ENCODE data around the gene KRTAP1-3.
"Not testable (repeated sequence)": the region's sequence is repeated elsewhere in the genome, so short reads cannot be mapped to it uniquely, and the experiment has no call there.

The KRTAP1-3 gene

DNA sequence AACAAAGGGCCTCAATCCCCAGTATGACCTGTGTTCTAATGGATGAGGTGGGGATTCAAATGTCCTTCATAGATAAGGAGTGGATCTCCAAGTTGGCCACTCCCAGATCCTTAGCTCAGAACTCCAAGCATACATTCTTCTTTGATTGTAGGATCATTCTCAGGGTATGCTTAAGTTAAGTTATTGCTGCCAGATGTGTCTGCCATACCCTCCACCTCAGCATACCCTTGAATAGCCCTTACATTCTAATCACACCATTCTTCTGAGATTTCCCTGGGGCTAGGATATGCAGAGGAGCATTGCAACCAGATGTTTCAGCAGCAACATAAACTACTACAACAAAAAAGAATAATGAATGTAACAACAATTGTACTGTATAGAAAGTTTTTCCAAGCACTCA, 32.6 kb upstream of the KRTAP1-3 start:
- no peak for TF ChIP-seq ZFX (IDR thresholded peaks at IDR 0.05; ENCODE audit: borderline replicate concordance)
- TF ChIP-seq, protein P1, sequence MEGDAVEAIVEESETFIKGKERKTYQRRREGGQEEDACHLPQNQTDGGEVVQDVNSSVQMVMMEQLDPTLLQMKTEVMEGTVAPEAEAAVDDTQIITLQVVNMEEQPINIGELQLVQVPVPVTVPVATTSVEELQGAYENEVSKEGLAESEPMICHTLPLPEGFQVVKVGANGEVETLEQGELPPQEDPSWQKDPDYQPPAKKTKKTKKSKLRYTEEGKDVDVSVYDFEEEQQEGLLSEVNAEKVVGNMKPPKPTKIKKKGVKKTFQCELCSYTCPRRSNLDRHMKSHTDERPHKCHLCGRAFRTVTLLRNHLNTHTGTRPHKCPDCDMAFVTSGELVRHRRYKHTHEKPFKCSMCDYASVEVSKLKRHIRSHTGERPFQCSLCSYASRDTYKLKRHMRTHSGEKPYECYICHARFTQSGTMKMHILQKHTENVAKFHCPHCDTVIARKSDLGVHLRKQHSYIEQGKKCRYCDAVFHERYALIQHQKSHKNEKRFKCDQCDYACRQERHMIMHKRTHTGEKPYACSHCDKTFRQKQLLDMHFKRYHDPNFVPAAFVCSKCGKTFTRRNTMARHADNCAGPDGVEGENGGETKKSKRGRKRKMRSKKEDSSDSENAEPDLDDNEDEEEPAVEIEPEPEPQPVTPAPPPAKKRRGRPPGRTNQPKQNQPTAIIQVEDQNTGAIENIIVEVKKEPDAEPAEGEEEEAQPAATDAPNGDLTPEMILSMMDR (IDR thresholded peaks at IDR 0.05) = no peak
- H3K27ac ChIP-seq = no peak overlapping the region

DNA sequence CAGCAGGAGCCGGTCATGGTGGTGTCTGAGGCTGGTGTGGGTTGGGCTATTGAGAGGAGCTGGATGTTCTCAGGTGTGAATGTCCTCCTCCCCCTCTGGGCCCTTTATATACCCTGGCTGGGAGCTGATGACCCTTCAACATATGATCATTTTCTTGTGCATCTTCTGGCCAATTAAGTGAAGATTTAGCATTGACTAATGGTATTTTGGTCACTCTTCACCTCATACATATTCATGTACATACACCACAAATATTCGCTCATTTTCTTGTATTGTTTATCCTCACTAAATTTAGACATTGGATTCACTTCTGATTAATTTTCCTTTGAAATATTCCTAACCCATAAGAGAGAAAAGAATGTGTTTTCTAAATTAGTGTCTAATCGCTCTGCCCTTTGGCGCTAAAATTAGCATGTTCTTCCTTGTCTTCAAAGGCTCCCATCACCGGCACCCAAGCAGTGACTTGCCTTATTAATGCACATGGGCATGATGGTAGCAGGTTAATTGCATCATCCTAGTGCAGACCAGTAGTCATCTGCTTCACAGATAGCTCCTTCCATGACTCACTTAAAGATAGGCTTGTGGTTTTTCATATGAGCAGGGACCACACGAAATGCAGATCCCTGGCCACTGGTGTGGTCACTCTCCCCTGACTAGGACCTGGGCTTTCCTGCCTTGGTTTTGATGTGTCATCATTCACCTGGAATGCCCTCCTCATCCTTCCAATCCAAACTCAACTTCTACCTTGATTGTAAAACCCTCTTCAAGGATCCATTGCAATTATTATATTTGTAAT, 31.4 kb upstream of the KRTAP1-3 start, which contains the start of gene KRTAP2-4:
Gene KRTAP2-4 (minus strand): TSS at position 51 of the 796 bp plus-strand sequence. CDS start 34 bp downstream, at position 17.
- no peak within 1 kb of the TSS for H3K27ac ChIP-seq
- no peak for TF ChIP-seq ZFX (IDR thresholded peaks at IDR 0.05; ENCODE audit: borderline replicate concordance)
- TF ChIP-seq, protein P1 (IDR thresholded peaks at IDR 0.05) = no peak

DNA sequence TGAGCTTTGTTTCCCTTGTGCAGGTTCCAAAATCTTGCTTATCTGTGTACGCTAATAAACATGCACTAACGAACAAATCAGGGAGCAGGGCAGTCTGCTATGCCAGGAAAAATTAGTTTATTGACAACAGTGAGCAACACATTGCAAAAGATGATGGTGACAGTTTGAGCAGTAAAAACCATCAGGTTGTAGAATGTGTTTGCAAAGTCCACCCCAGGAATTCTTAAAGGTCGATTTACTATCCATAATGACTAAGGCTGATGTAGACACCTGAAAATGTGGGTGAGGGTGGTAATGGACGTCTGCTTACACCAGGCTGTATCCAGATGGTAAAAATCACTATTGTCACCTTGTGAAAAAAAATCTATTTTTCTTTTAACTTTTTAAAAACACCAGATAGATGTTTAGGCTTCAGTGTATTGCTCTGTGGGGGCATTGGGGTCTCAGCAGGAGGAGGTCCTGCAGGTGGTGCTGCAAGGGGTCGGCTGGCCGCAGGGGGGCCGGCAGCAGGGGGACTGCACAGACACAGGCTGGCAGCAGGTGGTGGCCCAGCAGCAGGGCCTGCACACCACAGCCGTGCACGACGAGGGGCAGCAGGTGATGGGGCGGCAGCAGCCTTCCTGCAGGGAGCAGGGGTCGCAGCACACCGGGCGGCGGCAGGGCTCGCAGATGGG, 30.5 kb upstream of the KRTAP1-3 start:
- not testable (repeated sequence) for H3K27ac ChIP-seq

DNA sequence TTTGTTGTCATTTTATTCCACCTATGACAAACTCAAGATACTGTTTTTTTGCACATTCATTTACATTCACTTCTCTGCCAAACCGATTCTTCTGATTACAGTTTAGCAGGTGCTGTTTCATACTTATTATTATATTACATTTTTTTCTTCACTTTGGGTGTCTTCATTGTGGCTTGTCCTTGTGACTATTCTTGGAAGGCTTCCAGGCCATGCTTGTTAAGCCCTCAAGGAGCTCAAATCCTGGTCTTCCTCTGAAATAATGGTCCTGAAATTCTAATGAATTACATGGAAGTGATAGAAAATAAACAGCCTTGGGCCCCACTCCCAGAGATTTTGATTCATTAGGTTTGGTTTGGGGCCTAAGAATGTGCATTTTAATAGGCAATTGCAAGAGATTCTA, 29.6 kb upstream of the KRTAP1-3 start:
- no peak overlapping the region for H3K27ac ChIP-seq
- no peak for TF ChIP-seq ZFX (IDR thresholded peaks at IDR 0.05; ENCODE audit: borderline replicate concordance)
- TF ChIP-seq, protein P1 (IDR thresholded peaks at IDR 0.05) = no peak

DNA sequence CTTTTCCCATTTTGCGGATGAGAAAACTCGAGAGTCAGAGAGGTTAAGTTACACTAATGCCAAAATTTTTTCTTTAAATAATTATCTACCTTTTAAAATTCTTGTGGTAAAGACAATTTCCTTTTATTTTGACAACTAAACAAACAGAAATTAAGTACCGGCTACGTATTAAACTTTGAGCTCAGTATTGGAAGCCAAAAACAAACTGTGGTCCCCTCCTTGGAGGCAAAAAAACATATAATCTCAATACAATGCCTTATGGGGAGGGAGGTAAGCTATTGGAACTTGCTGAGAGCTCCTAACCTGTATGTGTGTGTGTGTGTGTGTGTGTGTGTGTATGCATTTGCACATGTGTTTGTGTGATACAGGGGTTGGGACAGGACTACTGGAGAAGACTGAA, 28.8 kb upstream of the KRTAP1-3 start:
- no peak overlapping the region for H3K27ac ChIP-seq

DNA sequence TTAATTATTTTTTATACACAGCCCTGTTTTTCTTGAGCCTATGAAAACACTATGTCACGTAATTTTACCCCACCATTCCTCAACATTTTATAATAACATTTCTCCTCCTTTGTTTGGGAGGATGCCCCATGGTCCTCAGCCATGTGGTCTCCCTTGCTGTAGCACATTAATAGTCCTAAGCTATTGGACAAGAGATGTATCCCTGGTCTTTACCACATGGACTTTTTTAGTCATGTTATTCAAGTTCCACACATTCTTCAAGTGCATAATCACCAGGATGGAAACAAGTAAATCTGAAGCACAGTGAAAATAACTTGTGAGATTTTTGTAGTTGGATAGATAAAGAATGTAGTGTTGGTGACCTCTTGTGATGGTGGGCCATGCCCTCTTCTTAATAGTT, 27.3 kb upstream of the KRTAP1-3 start:
- no peak overlapping the region for H3K27ac ChIP-seq
- no peak for TF ChIP-seq ZFX (IDR thresholded peaks at IDR 0.05; ENCODE audit: borderline replicate concordance)
- TF ChIP-seq, protein P1 (IDR thresholded peaks at IDR 0.05) = no peak

More for the DNA sequence above, 28.8 kb upstream of the KRTAP1-3 start:
- TF ChIP-seq ZFX (IDR thresholded peaks at IDR 0.05; ENCODE audit: borderline replicate concordance) = no peak
- TF ChIP-seq, protein P1 (IDR thresholded peaks at IDR 0.05) = no peak

DNA sequence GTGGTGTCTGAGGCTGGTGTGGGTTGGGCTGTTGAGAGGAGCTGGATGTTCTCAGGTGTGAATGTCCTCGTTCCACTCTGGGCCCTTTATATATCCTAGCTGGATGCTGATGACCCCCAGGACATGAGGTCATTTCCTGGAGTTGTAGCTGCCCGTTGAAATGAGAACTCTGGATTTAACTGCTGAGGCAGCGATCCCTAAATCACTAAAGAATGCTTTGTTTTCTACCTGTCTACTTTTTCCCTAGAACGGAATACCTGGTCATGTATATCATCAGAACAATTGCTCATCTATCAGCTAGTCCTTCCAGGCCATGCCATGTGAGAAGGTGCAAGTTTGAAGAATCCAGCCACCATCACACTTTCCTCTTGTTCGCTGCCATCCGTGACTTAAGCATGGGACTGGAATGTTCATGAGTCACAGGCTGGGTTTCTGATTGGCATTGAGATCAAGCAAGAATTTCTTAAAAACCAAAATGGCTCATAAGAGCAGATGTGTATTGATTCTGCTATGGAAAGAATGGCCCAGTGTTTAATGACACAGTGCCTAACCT, 25.5 kb upstream of the KRTAP1-3 start, which contains the start of gene KRTAP2-3:
Gene KRTAP2-3 (minus strand): TSS at position 63 of the 553 bp plus-strand sequence. CDS start 64 bp downstream, outside the sequence.
- TF ChIP-seq ZFX (IDR thresholded peaks at IDR 0.05; ENCODE audit: borderline replicate concordance) = no peak
- TF ChIP-seq, protein P1 (IDR thresholded peaks at IDR 0.05) = no peak
- H3K27ac ChIP-seq = no peak within 1 kb of the TSS

DNA sequence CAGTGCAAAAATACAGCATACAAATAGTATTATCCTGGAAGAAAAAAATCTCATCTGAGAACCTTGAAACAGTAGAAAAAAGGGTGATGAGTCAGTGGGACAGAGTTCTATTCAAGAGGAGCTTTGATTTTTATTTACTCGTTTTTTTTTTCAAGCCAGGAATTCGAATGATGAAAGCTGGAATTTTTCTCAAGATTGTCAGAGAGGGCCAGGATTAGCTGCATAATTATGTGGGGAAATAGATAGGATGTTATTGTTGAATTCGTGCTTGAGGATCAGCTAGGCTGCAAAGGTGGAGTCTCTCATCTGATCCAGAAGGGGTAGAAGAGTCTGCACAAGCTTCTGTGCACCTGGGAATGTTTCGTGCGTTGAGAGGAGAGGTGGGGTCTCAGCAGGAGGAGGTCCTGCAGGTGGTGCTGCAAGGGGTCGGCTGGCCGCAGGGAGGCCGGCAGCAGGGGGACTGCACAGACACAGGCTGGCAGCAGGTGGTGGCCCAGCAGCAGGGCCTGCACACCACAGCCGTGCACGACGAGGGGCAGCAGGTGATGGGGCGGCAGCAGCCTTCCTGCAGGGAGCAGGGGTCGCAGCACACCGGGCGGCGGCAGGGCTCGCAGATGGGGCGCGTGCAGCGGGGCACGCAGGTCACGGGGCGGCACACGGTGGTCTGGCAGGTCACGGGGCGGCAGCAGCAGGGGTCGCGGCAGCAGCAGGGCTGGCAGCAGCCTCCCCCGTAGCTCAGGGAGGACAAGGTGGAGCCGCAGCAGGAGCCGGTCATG, 24.8 kb upstream of the KRTAP1-3 start:
- not testable (repeated sequence) for H3K27ac ChIP-seq

Measured in 22Rv1 (cell line).